ENCODE results near the gene NYAP2. TPM values are rescaled to one million over a fixed set of nuclear protein-coding genes. Genes with fewer than 3 reads are reported as not detected.

Gene NYAP2
- total RNA-seq, 4 donors from 2014 or later: 0.09 to 0.61 (median 0.18) TPM; not detected in 1

DNA sequence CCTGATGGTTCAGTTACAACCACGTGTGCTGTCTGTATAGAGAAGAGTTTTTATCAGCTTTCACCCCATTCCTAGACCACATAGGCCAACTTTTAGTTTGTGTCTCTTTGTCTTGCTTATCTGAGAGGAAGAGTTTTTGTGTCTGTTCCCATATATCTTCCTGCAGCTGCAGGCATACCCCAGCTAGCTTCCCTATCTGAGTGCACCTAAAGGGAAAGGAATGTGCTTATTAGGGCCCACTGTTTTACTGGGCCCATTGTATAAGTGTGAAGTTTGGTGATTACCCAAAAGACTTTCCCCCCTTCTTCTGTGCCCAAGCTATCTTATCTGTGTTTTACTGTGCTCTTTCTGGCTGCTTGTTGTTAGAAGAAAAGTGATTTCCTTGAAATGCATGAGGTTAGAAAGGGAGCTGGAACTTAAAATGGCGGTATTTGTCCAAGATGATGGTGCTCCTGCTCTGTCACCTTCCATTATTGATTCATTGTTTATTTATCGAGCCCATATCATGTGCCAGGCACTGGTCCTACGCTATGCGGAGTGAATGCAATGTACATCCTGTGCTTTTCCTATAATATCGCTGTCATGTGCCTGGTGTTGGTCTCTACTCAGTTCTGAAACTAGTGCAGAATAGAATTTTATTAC is 57.2 kb downstream of the NYAP2 start:
- Histone ChIP-seq H3K27me3 (no peaks in the 10 kb centered on the region), H3K4me3 (no peak overlapping the region), H3K4me1 (no peaks in the 10 kb centered on the region), H3K27ac (no peak overlapping the region), H3K9me3 (no peaks in the 10 kb centered on the region), H3K36me3 (no peaks in the 10 kb centered on the region)
- intact Hi-C loops (cut with DNase I): no loop called here
- 61 to 65% methylated on average over 6 of the region's 6 CpGs for WGBS, 2 donors
- no peak for TF ChIP-seq POLR2A (IDR thresholded peaks at IDR 0.05)
- TF ChIP-seq, protein P1, sequence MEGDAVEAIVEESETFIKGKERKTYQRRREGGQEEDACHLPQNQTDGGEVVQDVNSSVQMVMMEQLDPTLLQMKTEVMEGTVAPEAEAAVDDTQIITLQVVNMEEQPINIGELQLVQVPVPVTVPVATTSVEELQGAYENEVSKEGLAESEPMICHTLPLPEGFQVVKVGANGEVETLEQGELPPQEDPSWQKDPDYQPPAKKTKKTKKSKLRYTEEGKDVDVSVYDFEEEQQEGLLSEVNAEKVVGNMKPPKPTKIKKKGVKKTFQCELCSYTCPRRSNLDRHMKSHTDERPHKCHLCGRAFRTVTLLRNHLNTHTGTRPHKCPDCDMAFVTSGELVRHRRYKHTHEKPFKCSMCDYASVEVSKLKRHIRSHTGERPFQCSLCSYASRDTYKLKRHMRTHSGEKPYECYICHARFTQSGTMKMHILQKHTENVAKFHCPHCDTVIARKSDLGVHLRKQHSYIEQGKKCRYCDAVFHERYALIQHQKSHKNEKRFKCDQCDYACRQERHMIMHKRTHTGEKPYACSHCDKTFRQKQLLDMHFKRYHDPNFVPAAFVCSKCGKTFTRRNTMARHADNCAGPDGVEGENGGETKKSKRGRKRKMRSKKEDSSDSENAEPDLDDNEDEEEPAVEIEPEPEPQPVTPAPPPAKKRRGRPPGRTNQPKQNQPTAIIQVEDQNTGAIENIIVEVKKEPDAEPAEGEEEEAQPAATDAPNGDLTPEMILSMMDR (IDR thresholded peaks at IDR 0.05): no peak
- no peak for DNase-seq

- 50 to 52% methylated on average over 1 of the region's 1 CpG for WGBS, 2 donors
- no peaks in the 10 kb centered on the region for H3K9me3 ChIP-seq
- intact Hi-C loops (cut with DNase I): no loop called here
- no peak overlapping the region for H3K27ac ChIP-seq
- no peaks in the 10 kb centered on the region for H3K36me3 ChIP-seq
- no peak overlapping the region for H3K4me3 ChIP-seq
- no peaks in the 10 kb centered on the region for H3K27me3 ChIP-seq
- TF ChIP-seq, protein P1 (IDR thresholded peaks at IDR 0.05): no peak
- TF ChIP-seq POLR2A (IDR thresholded peaks at IDR 0.05): no peak
- no peaks in the 10 kb centered on the region for H3K4me1 ChIP-seq
- DNase-seq: no peak
Measured at GRCh38 chr2:225457482-225457881, 58.0 kb downstream of the NYAP2 start.

- TF ChIP-seq, protein P1 (IDR thresholded peaks at IDR 0.05): no peak
- no peaks in the 10 kb centered on the region for H3K36me3 ChIP-seq
- H3K27me3 ChIP-seq: no peaks in the 10 kb centered on the region
- no peaks in the 10 kb centered on the region for H3K9me3 ChIP-seq
- H3K4me1 ChIP-seq: no peaks in the 10 kb centered on the region
- DNase-seq: no peak
- H3K4me3 ChIP-seq: no peak overlapping the region
- intact Hi-C loops (cut with DNase I): no loop called here
- WGBS, 2 donors: 28 to 30% methylated on average over 2 of the region's 2 CpGs
- H3K27ac ChIP-seq: no peak overlapping the region
Measured at GRCh38 chr2:225458431-225459117, 59.1 kb downstream of the NYAP2 start.

DNA sequence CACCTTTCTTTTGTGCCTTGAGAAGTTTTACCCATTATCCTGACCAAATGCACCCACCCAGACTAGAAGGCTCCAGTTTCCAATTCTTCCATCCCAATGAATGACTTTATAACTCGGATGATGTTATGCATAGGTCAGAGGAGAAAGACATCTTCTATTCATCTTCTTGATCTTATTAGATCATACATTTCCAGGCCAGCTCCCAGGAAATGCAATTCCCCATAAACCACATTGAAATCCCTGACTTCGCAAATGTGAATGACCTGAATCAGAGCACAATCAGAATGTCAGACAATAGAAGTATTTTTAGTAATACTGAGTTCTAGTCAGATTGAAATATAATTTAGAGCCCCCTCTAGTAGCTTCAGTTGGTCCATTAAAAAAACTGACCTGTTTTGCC is 62.9 kb downstream of the NYAP2 start:
- Histone ChIP-seq H3K4me1 (peaks cover 0 to 9% (median 0%) of the 10 kb centered on the region in 3 donors), H3K9me3 (no peaks in the 10 kb centered on the region), H3K4me3 (no peak overlapping the region), H3K27ac (no peak overlapping the region), H3K36me3 (no peaks in the 10 kb centered on the region), H3K27me3 (no peaks in the 10 kb centered on the region)
- DNase-seq: no peak
- intact Hi-C loops (cut with DNase I): no loop called here
- 84 to 96% methylated on average over 2 of the region's 2 CpGs for WGBS, 2 donors
- TF ChIP-seq POLR2A (IDR thresholded peaks at IDR 0.05): no peak
- TF ChIP-seq, protein P1 (IDR thresholded peaks at IDR 0.05): no peak

- H3K27me3 ChIP-seq: no peaks in the 10 kb centered on the region
- TF ChIP-seq, protein P1 (IDR thresholded peaks at IDR 0.05): no peak
- TF ChIP-seq POLR2A (IDR thresholded peaks at IDR 0.05): no peak
- H3K4me3 ChIP-seq: no peak overlapping the region
- H3K9me3 ChIP-seq: no peaks in the 10 kb centered on the region
- intact Hi-C loops (cut with DNase I): no loop called here
- H3K36me3 ChIP-seq: no peaks in the 10 kb centered on the region
- no peak overlapping the region for H3K27ac ChIP-seq
- DNase-seq: no peak
- peaks cover 0 to 10% (median 0%) of the 10 kb centered on the region in 3 donors for H3K4me1 ChIP-seq
Measured at GRCh38 chr2:225462945-225463344, 63.4 kb downstream of the NYAP2 start.
